K562 (cell line): ENCODE measurements around the gene ANKMY1. TPM values are rescaled to one million over a fixed set of nuclear protein-coding genes. Genes with fewer than 3 reads are reported as not detected.

Experiments used
- CREB1 ChIP-seq, 2 experiments: sonication (generic) in 1 of 2; formaldehyde crosslinking in 1 of 2; IDR thresholded peaks; 2 replicates each; pipeline versions ENCODE4 v1.6.1 to v1.8.0; 2012 to 2022; ENCODE audit warnings: inconsistent platforms in 1 of 2, mild to moderate bottlenecking in 1 of 2, missing genetic modification reagents in 1 of 2, moderate library complexity in 1 of 2
- CXXC5 ChIP-seq: fragments of 250-450 bp; sonication (Bioruptor Pico); IDR thresholded peaks from 2 replicates; pipeline ENCODE4 v1.8.0; 2022; ENCODE audit warnings: inconsistent platforms, mild to moderate bottlenecking, moderate library complexity
- E2F6 ChIP-seq, 2 experiments: IDR thresholded peaks; 2 replicates each; pipeline ENCODE4 v1.6.1; 2011; ENCODE audit warnings: borderline replicate concordance in 1 of 2, control low read depth in 1 of 2, low read depth in 1 of 2, low read length in 1 of 2, mild to moderate bottlenecking in 1 of 2, mixed read lengths in 1 of 2, moderate library complexity in 1 of 2; ENCODE audit not compliant: insufficient read depth in 1 of 2, insufficient read length in 1 of 2, poor library complexity in 1 of 2, severe bottlenecking in 1 of 2; ENCODE audit errors: extremely low read depth in 1 of 2
- EHMT2 ChIP-seq: fragments of 450-650 bp; IDR thresholded peaks from 2 replicates; pipeline ENCODE4 v1.6.1; 2018; ENCODE audit warnings: antibody characterized with exemption
- GABPA ChIP-seq: fragments of 200-800 bp; sonication (Bioruptor generic); conservative IDR thresholded peaks from 2 replicates; pipeline ENCODE4 v1.6.1; 2016; ENCODE audit warnings: low read depth, missing genetic modification characterization, missing compliant biosample characterization
- GABPB1 ChIP-seq: sonication (generic); formaldehyde crosslinking; IDR thresholded peaks from 2 replicates; pipeline ENCODE4 v1.8.0; 2022; ENCODE audit warnings: mild to moderate bottlenecking, missing genetic modification reagents
- MAZ ChIP-seq, 2 experiments: fragments of 450-650 bp in 1 of 2; sonication (generic) in 1 of 2; formaldehyde crosslinking; IDR thresholded peaks in 1 of 2; conservative IDR thresholded peaks in 1 of 2; 2 replicates each; pipeline versions ENCODE4 v1.4.0 to v1.5.0; 2020; ENCODE audit warnings: mild to moderate bottlenecking in 1 of 2, missing genetic modification reagents in 1 of 2
- NFYB ChIP-seq: IDR thresholded peaks from 2 replicates; pipeline ENCODE4 v1.6.1; 2011; ENCODE audit warnings: mild to moderate bottlenecking, moderate library complexity; ENCODE audit not compliant: insufficient read length; ENCODE audit errors: extremely low read depth
- PCBP1 ChIP-seq: fragments of 200-400 bp; formaldehyde crosslinking; IDR thresholded peaks from 2 replicates; pipeline ENCODE4 v1.6.1; 2018; ENCODE audit warnings: mild to moderate bottlenecking, low read depth, low read length; ENCODE audit not compliant: poor library complexity, severe bottlenecking
- POLR3G ChIP-seq: IDR thresholded peaks from 2 replicates; pipeline ENCODE4 v1.6.1; 2011; ENCODE audit not compliant: insufficient read length, insufficient replicate concordance; ENCODE audit errors: extremely low read depth
- ZNF143 ChIP-seq: sonication (generic); formaldehyde crosslinking; IDR thresholded peaks from 2 replicates; pipeline ENCODE4 v1.9.0; 2022; ENCODE audit warnings: mild to moderate bottlenecking, missing genetic modification reagents
- ZNF41 ChIP-seq: fragments of 250-450 bp; sonication (Bioruptor Pico); conservative IDR thresholded peaks from 2 replicates; pipeline ENCODE4 v1.4.0; 2020; ENCODE audit warnings: mild to moderate bottlenecking
- ZNF518B ChIP-seq: fragments of 250-450 bp; sonication (Bioruptor Pico); IDR thresholded peaks from 2 replicates; pipeline ENCODE4 v1.5.0; 2021; ENCODE audit warnings: mild to moderate bottlenecking, moderate library complexity
- polyA plus RNA-seq, 8 experiments: library from polyadenylated mRNA; depleted of rRNA in 4 of 8; stranded (reverse) in 5 of 8; unstranded in 3 of 8; fragments of >200 nt; fragmentation: Nextera tagmentation in 2 of 8; fragmentation: Illumina TruSeq in 1 of 8; extraction: Ambion mirVana in 2 of 8; extraction: Trizol in 1 of 8; gene quantifications; 2 replicates each; pipeline versions ENCODE4 v1.2.1 to v1.2.3, GENCODE V29; 2011 to 2014; ENCODE audit warnings: inconsistent platforms in 1 of 8, missing spikeins in 1 of 8
- total RNA-seq, 7 experiments: library from RNA; depleted of rRNA in 6 of 7; stranded (reverse); fragments of >200 nt in 6 of 7; fragmentation: Illumina TruSeq in 2 of 7; extraction: Trizol in 2 of 7; gene quantifications; 2 replicates each; pipeline versions ENCODE4 v1.2.1 to v1.2.3, GENCODE V29; 2011 to 2021; ENCODE audit warnings: low replicate concordance in 1 of 7
- TF ChIP-seq, protein P1 (sequence below): fragments of 250-450 bp; sonication (Bioruptor Pico); IDR thresholded peaks from 2 replicates; pipeline ENCODE4 v1.4.0; 2020; ENCODE audit warnings: mild to moderate bottlenecking

ANKMY1 gene
- total and polyA plus RNA-seq, 9 of the 15 experiments (the other 6 are each of a cell fraction or from before 2014, with no cell fraction given) = 0.75 to 15.1 (median 11.7) TPM

GRCh38 chr2:240434728-240435456, 122.9 kb downstream of the ANKMY1 start (continued):
- TF ChIP-seq E2F6 (IDR thresholded peaks at IDR 0.05; ENCODE audit: borderline replicate concordance in 1 of 2, extremely low read depth in 1 of 2, insufficient read depth in 1 of 2, insufficient read length in 1 of 2, low read depth in 1 of 2, low read length in 1 of 2, poor library complexity in 1 of 2, severe bottlenecking in 1 of 2) (peak in 1 of 2 experiments; percentile 74), CREB1 (IDR thresholded peaks at IDR 0.05) (peak; percentile 45; the same call in 1 of the 2 replicates), CREB1 (CRISPR knock-in tag; IDR thresholded peaks at IDR 0.05) (peak; percentile 64; the same call in 1 of the 2 replicates), PCBP1 (no peak), GABPA (tag) (peak; percentile 83), ZNF518B (CRISPR knock-in tag) (no peak), MAZ (CRISPR knock-in tag; conservative IDR thresholded peaks at IDR 0.05 in 1 of 2, IDR thresholded peaks at IDR 0.05 in 1 of 2) (0 out of 4 replicates have a peak, but pooled peaks of 1 of the 2 experiments have one; percentile 29), EHMT2 (no peak), POLR3G (no peak), CXXC5 (CRISPR knock-in tag) (peak; percentile 19; the same call in 1 of the 2 replicates), GABPB1 (CRISPR knock-in tag) (peak; percentile 67), ZNF143 (no peak), ZNF41 (CRISPR knock-in tag) (no peak), NFYB (no peak)
- TF ChIP-seq, protein P1, sequence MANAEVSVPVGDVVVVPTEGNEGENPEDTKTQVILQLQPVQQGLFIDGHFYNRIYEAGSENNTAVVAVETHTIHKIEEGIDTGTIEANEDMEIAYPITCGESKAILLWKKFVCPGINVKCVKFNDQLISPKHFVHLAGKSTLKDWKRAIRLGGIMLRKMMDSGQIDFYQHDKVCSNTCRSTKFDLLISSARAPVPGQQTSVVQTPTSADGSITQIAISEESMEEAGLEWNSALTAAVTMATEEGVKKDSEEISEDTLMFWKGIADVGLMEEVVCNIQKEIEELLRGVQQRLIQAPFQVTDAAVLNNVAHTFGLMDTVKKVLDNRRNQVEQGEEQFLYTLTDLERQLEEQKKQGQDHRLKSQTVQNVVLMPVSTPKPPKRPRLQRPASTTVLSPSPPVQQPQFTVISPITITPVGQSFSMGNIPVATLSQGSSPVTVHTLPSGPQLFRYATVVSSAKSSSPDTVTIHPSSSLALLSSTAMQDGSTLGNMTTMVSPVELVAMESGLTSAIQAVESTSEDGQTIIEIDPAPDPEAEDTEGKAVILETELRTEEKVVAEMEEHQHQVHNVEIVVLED (CRISPR knock-in tag) = no peak
- TF ChIP-seq, all 486 proteins: peak for 13
